ENCODE data around the gene WWP2.
A peak's percentile ranks its signal among the peaks of the same experiment; 100 is the strongest.

Gene WWP2

DNA sequence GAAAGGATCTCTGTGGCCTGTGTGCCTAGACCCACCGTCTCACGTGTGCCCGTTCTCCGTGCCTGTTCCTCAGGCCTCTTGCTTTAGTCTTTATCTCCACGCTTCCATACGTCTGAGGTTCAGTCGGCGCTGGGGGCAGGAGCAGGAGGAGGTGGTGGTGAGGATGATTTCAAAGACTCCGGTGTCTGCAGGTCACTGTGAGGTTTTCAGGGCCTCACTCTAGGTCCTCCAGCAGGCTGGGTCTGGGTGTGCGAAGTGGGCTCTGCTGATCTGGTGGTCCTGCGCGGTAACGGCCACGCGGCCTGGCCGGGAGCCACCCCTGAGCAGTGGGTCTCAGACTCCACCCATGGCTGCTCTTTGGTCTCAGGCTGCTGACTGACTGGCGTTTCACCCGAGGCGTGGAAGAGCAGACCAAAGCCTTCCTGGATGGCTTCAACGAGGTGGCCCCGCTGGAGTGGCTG is 174.6 kb downstream of the WWP2 start:
- TF ChIP-seq, protein P1, sequence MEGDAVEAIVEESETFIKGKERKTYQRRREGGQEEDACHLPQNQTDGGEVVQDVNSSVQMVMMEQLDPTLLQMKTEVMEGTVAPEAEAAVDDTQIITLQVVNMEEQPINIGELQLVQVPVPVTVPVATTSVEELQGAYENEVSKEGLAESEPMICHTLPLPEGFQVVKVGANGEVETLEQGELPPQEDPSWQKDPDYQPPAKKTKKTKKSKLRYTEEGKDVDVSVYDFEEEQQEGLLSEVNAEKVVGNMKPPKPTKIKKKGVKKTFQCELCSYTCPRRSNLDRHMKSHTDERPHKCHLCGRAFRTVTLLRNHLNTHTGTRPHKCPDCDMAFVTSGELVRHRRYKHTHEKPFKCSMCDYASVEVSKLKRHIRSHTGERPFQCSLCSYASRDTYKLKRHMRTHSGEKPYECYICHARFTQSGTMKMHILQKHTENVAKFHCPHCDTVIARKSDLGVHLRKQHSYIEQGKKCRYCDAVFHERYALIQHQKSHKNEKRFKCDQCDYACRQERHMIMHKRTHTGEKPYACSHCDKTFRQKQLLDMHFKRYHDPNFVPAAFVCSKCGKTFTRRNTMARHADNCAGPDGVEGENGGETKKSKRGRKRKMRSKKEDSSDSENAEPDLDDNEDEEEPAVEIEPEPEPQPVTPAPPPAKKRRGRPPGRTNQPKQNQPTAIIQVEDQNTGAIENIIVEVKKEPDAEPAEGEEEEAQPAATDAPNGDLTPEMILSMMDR (IDR thresholded peaks at IDR 0.05; ENCODE audit: low read depth, low read length): no peak
- no peak overlapping the region for H3K4me3 ChIP-seq (ENCODE audit: low read depth, low read length)

DNA sequence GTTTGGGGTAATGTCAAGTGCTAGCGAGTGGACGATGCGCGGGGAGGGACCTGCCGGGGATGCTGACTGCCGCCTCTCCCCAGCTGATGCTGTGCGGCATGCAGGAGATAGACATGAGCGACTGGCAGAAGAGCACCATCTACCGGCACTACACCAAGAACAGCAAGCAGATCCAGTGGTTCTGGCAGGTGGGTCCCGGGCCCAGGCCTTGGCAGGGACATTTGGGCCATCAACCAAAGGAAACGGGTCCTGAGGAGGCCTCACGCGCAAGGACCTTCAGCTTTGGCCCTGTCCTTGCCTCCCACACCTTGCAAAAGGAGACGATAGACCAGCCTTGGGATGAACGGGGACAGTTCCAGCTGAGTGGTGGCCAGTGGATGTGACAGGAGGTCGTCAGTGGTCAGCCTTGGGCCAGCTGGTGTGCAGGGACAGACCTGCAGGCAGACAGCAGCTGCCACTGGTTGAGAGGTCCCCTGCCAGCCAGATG is 175.4 kb downstream of the WWP2 start:
- H3K4me3 ChIP-seq (ENCODE audit: low read depth, low read length): no peak overlapping the region
- TF ChIP-seq, protein P1 (IDR thresholded peaks at IDR 0.05; ENCODE audit: low read depth, low read length): peak; percentile 14; the same call in 1 of the 2 replicates

DNA sequence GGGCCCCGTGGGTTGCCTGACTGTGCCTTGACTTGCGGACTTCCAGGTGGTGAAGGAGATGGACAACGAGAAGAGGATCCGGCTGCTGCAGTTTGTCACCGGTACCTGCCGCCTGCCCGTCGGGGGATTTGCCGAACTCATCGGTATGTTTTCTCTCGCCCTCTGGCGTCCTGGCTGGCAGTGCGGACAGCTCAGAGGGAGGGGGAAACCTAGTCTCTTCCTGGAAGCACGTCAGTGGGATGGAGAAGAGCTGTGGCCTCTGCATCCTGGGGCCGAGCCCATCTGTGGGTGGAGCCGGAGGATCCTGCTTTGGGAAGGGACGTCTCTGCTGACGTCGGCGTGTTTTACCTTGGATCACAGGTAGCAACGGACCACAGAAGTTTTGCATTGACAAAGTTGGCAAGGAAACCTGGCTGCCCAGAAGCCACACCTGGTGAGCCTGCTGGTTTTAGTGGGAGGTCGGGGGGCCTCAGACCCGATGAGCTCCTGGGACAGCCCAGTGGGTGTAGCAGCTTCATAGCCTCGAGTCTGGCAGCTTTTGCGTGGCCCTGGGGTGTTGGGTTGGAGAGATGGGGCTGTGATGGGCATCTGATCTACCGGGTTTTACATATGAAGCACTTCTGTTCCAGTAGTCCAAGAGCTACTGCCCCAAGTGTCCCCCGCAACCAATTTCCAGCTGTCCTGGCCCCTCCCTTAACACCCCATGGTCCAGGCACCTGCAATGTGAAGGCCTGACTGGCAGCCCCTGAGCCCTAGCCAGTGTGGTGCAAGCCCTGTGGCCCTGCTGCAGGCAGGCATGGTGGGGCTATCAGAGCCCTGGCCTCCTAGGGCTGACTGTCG is 177.1 kb downstream of the WWP2 start:
- no peak overlapping the region for H3K4me3 ChIP-seq (ENCODE audit: low read depth, low read length)
- TF ChIP-seq, protein P1 (IDR thresholded peaks at IDR 0.05; ENCODE audit: low read depth, low read length): no peak

DNA sequence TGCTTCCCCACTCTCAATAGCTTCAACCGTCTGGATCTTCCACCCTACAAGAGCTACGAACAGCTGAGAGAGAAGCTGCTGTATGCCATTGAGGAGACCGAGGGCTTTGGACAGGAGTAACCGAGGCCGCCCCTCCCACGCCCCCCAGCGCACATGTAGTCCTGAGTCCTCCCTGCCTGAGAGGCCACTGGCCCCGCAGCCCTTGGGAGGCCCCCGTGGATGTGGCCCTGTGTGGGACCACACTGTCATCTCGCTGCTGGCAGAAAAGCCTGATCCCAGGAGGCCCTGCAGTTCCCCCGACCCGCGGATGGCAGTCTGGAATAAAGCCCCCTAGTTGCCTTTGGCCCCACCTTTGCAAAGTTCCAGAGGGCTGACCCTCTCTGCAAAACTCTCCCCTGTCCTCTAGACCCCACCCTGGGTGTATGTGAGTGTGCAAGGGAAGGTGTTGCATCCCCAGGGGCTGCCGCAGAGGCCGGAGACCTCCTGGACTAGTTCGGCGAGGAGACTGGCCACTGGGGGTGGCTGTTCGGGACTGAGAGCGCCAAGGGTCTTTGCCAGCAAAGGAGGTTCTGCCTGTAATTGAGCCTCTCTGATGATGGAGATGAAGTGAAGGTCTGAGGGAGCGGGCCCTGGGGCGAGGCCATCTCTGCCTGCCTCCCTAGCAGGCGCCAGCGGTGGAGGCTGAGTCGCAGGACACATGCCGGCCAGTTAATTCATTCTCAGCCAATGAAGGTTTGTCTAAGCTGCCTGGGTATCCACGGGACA is 177.9 kb downstream of the WWP2 start:
- TF ChIP-seq, protein P1 (IDR thresholded peaks at IDR 0.05; ENCODE audit: low read depth, low read length): no peak
- H3K4me3 ChIP-seq (ENCODE audit: low read depth, low read length): no peak overlapping the region

DNA sequence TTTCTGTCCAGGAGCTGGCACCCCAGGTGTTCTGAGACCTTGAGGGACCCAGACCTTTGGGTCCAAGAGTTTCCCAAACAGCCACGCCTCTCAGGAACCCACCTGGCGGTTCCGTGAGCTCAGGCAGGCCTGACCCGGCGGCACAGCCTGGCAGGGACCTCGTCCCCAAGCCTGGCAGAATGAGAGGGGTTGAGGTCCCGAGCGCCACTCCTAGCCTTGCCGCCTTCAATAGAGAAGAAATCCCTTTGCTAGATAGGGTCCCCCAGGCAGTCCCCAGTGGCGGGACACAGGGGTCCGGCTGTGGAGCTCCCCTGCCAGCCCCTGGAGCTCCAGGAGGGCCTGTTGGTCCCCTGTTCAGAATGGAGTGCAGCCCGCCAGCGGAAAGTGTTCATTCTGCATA is 178.5 kb downstream of the WWP2 start:
- TF ChIP-seq, protein P1 (IDR thresholded peaks at IDR 0.05; ENCODE audit: low read depth, low read length): no peak

DNA sequence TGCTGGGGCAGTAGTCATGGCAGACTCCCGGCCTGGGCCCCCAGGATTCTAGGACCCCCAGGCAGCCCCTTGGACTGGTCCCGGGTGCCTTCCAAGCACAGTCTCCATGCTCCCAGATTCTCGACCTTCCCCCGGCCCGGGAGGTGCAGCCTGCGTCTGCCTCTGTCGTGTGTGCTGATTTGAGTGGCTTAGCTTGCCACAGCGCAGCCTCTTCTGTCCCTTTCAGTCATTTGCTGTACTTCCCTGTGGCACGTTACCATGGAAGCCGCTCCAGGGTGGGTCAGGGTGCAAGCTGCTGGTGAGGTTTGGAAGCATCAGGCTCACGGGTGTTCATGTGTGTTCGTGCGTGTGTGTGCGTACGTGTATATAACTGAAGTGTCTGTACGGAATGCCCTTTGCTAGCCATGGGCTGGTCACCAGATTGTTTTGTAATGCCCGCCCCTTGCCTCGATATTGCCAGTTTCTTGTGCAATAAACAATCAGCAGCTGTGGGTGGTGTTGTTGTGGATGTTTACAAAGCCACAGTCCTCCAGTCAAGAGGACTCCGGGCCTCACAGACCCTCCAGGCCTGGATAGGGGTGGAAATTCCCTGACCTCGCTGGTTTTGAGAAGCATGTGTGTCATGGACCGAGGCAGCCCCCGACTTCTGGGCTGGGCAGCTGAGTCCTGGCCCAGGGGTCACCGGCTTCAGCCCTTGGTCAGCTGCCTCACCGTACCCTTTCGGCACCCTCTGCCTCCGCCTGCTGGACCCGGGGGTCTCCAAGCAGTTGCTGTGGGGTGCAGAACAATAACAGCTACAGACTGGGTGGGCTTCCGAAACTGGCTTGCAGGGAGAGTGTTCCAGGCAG is 179.3 kb downstream of the WWP2 start:
- TF ChIP-seq, protein P1 (IDR thresholded peaks at IDR 0.05; ENCODE audit: low read depth, low read length): no peak
- no peak overlapping the region for H3K4me3 ChIP-seq (ENCODE audit: low read depth, low read length)

More for the DNA sequence above, 178.5 kb downstream of the WWP2 start:
- no peak overlapping the region for H3K4me3 ChIP-seq (ENCODE audit: low read depth, low read length)
